ENCODE measurements around the gene DMRT1. TPM values are rescaled to one million over a fixed set of nuclear protein-coding genes. Genes with fewer than 3 reads are reported as not detected.
A peak's percentile ranks its signal among the peaks of the same experiment; 100 is the strongest.

Gene DMRT1
- total RNA-seq, 1 experiment from 2014 or later: not detected

DNA sequence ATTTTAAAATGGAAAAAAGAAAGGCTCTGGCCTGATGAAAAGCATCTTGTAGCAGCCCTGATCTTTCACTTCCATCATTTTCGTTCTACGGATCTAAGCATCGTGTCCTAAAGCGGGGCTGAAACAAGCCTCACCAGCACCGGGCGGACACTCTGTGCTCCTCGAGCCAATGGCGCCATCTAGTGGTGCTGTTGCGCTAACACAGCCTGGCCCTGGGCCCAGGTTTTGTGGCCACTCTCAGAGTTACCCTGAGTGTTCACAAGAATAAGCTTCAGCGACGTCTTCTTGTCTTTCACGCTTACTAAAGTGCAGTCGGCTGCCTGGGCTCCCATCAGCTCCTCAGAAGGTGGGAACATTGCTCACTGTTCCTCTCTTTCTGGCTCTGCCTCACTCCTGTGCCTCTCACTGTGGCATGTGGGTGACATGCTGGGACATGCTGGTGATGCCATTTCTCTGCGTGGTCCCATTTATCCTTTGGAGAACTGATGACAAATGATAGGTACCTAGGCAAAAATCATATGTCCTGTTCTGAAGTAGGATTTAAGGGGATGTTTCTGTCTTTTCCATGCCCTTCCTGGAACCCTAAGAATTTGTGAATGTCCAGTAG lies 167.7 kb downstream of the DMRT1 start:
- H3K4me1 ChIP-seq (ENCODE audit: control insufficient read depth, insufficient read depth, low read length): no peaks in the 10 kb centered on the region
- in situ Hi-C loops (cut with HindIII; ENCODE audit: low pct_unique_long_range_greater_than_20kb, low sequenced_read_pairs) (no loop called here), intact Hi-C loops (cut with micrococcal nuclease; ENCODE audit: unreplicated experiment) (no loop called here)
- ChIA-PET POLR2A (no interaction called here), CTCF (interaction anchor here (0.6 to 1.0 kb wide), 2 partner anchors 113 to 981 kb away, joined by 4 to 8 read pairs; no protein-coding TSS in a partner anchor)
- no peaks in the 10 kb centered on the region for H3K27me3 ChIP-seq (ENCODE audit: control insufficient read depth, insufficient read depth, low read length)
- DNase-seq (ENCODE audit: low read depth, low spot score) (peak; percentile 42), ATAC-seq (peak; percentile 85)
- no peak overlapping the region for H3K27ac ChIP-seq (ENCODE audit: low read length)
- no peak overlapping the region for H3K4me3 ChIP-seq (ENCODE audit: low read depth in 2 of 2, low read length in 2 of 2)
- TF ChIP-seq, protein P1, sequence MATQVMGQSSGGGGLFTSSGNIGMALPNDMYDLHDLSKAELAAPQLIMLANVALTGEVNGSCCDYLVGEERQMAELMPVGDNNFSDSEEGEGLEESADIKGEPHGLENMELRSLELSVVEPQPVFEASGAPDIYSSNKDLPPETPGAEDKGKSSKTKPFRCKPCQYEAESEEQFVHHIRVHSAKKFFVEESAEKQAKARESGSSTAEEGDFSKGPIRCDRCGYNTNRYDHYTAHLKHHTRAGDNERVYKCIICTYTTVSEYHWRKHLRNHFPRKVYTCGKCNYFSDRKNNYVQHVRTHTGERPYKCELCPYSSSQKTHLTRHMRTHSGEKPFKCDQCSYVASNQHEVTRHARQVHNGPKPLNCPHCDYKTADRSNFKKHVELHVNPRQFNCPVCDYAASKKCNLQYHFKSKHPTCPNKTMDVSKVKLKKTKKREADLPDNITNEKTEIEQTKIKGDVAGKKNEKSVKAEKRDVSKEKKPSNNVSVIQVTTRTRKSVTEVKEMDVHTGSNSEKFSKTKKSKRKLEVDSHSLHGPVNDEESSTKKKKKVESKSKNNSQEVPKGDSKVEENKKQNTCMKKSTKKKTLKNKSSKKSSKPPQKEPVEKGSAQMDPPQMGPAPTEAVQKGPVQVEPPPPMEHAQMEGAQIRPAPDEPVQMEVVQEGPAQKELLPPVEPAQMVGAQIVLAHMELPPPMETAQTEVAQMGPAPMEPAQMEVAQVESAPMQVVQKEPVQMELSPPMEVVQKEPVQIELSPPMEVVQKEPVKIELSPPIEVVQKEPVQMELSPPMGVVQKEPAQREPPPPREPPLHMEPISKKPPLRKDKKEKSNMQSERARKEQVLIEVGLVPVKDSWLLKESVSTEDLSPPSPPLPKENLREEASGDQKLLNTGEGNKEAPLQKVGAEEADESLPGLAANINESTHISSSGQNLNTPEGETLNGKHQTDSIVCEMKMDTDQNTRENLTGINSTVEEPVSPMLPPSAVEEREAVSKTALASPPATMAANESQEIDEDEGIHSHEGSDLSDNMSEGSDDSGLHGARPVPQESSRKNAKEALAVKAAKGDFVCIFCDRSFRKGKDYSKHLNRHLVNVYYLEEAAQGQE (IDR thresholded peaks at IDR 0.05; ENCODE audit: insufficient read depth in 1 of 2, low read depth in 2 of 2, low read length in 1 of 2): no peak
- TF ChIP-seq, protein P2, sequence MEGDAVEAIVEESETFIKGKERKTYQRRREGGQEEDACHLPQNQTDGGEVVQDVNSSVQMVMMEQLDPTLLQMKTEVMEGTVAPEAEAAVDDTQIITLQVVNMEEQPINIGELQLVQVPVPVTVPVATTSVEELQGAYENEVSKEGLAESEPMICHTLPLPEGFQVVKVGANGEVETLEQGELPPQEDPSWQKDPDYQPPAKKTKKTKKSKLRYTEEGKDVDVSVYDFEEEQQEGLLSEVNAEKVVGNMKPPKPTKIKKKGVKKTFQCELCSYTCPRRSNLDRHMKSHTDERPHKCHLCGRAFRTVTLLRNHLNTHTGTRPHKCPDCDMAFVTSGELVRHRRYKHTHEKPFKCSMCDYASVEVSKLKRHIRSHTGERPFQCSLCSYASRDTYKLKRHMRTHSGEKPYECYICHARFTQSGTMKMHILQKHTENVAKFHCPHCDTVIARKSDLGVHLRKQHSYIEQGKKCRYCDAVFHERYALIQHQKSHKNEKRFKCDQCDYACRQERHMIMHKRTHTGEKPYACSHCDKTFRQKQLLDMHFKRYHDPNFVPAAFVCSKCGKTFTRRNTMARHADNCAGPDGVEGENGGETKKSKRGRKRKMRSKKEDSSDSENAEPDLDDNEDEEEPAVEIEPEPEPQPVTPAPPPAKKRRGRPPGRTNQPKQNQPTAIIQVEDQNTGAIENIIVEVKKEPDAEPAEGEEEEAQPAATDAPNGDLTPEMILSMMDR (IDR thresholded peaks at IDR 0.05): peak; percentile 77
- no peak for TF ChIP-seq SIN3A (IDR thresholded peaks at IDR 0.05; ENCODE audit: borderline replicate concordance, insufficient read depth, low read depth, low read length)
- no peak for TF ChIP-seq TCF7L2 (IDR thresholded peaks at IDR 0.05; ENCODE audit: low read depth, low read length)
- TF ChIP-seq POLR2AphosphoS5 (IDR thresholded peaks at IDR 0.05; ENCODE audit: low read depth, low read length): no peak
- no peaks in the 10 kb centered on the region for H3K9me3 ChIP-seq (ENCODE audit: control insufficient read depth, insufficient read depth, low read depth, low read length)
- no TSS peak for BruUV-seq (replicated peaks)
- no peaks in the 10 kb centered on the region for H3K36me3 ChIP-seq (ENCODE audit: control insufficient read depth, insufficient read depth, low read length)

DNA sequence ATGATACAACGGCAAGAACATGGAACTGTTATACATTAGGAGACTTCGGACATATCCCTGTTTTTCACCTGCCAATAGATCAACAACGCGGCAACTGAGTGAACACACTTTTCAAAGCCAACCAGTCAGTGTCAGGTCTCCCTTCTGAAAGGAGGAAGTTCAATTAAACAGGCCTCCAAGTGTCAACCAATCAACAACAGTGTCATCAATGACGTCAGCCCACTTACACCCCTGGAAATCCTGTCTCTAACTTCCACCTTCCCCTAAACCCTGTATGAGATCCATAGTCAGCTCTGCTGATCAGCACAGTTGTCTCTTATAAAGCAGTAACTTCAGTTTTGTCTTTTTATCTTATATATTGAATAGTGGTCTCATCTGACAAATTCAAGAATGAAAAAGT lies 171.5 kb downstream of the DMRT1 start:
- no peak for DNase-seq (ENCODE audit: low read depth, low spot score)
- Histone ChIP-seq H3K9me3 (ENCODE audit: control insufficient read depth, insufficient read depth, low read depth, low read length) (no peaks in the 10 kb centered on the region), H3K27ac (ENCODE audit: low read length) (no peak overlapping the region), H3K36me3 (ENCODE audit: control insufficient read depth, insufficient read depth, low read length) (no peaks in the 10 kb centered on the region), H3K4me1 (ENCODE audit: control insufficient read depth, insufficient read depth, low read length) (no peaks in the 10 kb centered on the region), H3K27me3 (ENCODE audit: control insufficient read depth, insufficient read depth, low read length) (no peaks in the 10 kb centered on the region), H3K4me3 (ENCODE audit: low read depth in 2 of 2, low read length in 2 of 2) (no peak overlapping the region)
- intact Hi-C loops (cut with micrococcal nuclease; ENCODE audit: unreplicated experiment): no loop called here
- TF ChIP-seq, protein P2 (IDR thresholded peaks at IDR 0.05): no peak
- TF ChIP-seq, protein P1 (IDR thresholded peaks at IDR 0.05; ENCODE audit: insufficient read depth in 1 of 2, low read depth in 2 of 2, low read length in 1 of 2): no peak
- TF ChIP-seq TCF7L2 (IDR thresholded peaks at IDR 0.05; ENCODE audit: low read depth, low read length) (no peak), POLR2AphosphoS5 (IDR thresholded peaks at IDR 0.05; ENCODE audit: low read depth, low read length) (no peak), SIN3A (IDR thresholded peaks at IDR 0.05; ENCODE audit: borderline replicate concordance, insufficient read depth, low read depth, low read length) (no peak)
- in situ Hi-C loops (cut with HindIII; ENCODE audit: low pct_unique_long_range_greater_than_20kb, low sequenced_read_pairs): no loop called here
- ChIA-PET CTCF (no interaction called here), POLR2A (no interaction called here)
- no TSS peak for BruUV-seq (replicated peaks)
- ATAC-seq: no peak

All from Panc1 (cell line).